HG03575 (cell line): ENCODE data around the gene VPS37B.
"Not testable (repeated sequence)": the region's sequence is repeated elsewhere in the genome, so short reads cannot be mapped to it uniquely, and the experiment has no call there.

ENCODE experiments used
- ATAC-seq: cut with Tn5 transposase; IDR thresholded peaks from one replicate; pipeline ENCODE4 v1.9.1; 2021; ENCODE audit not compliant: unreplicated experiment, insufficient number of reproducible peaks, low FRiP score; ENCODE audit errors: extremely low read depth

Gene VPS37B

DNA sequence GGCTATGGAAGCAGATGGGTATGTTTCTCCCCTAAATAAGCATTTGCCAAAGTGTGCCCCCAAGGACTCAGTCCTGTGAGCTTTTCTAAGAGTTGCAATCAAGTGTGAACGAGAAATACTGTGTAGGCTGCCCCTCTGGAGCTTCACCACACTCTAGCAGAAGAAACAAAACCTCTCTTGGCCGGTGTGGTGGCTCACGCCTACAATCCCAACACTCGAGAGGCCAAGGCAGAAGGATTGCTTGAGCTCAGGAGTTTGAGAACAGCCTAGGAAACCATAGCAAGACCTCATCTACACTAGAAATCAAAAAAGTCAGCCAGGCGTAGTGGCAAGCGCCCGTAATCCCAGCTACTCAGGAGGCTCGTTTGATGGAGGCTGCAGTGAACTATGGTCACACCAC is 9.8 kb downstream of the VPS37B start:
- no peak for ATAC-seq

GRCh38 chr12:122884860-122885259 is 11.1 kb downstream of the VPS37B start:
- no peak for ATAC-seq

GRCh38 chr12:122884091-122884826 is 11.7 kb downstream of the VPS37B start:
- ATAC-seq: no peak

DNA sequence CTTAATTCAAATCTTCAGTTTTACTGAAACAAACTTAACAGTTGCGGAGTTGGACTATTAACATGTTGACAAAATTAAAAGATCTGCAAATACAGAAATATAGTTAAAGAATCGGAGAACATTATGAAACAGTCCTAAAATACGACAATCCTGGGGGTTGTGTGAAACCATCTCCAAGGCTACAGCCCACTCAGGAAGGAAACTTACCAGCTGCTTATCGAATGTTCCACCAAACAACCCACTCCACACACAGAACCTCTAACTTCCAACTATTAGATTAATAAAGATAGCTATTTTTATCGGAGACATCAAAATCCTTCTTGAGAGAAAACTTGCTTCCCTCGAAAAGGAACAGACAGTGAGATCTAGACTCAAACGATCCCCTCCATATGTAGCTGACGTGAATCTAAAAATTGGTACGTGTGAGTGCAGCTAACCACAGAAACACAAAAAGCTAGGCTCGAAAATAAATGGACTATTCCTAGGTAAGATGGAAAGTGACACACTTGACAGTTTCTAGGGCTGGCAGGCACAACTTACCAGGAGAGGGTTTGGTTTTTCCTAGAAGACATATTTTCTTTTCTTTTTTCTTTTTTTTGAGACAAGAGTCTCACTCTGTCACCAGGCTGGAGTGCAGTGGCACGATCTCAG is 12.9 kb downstream of the VPS37B start:
- no peak for ATAC-seq

DNA sequence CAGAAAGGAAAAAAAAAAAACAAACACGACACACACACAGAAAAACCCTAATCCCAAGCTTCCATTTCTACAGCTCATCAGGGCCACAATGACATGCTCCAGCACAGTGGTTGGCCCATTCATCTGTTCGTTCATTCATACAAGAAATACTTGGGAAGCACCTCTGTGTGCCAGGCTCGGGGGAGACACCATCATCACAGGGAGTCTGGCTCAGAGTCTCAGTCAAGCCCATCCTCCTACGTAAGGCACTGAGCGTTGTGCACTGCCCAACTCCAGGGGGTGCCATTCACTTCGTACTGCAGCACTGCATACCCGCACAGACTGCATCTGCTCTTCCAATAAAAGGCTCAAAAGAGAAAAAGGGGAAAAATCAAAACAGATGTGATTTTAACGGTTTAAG is 15.3 kb downstream of the VPS37B start:
- ATAC-seq: no peak

DNA sequence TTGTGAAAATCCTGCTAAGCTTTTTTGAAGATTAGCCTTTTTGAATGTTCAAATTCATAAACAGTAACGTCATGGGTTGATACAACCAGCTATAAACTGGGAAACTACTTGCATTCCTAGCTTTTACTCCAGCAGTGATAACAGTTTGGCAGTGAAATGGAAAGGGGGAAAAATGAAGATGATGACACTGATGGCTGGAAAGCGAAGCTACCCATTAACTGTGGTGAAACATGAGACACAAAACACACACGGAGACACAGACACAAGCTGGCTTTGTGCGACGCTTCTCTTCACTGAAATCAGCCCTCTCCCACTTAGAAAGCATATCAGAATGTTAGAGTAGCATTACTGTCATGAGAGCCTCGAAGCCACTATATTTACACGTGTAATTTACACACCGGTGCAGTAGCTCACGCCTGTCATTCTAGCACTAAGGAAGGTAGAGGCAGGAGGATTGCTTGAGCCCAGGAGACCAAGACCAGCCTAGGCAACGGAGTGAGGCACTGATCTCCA is 15.7 kb downstream of the VPS37B start:
- no peak for ATAC-seq

- no peak for ATAC-seq
These were observed 16.9 kb downstream of the VPS37B start for GRCh38 chr12:122878780-122879612.

DNA sequence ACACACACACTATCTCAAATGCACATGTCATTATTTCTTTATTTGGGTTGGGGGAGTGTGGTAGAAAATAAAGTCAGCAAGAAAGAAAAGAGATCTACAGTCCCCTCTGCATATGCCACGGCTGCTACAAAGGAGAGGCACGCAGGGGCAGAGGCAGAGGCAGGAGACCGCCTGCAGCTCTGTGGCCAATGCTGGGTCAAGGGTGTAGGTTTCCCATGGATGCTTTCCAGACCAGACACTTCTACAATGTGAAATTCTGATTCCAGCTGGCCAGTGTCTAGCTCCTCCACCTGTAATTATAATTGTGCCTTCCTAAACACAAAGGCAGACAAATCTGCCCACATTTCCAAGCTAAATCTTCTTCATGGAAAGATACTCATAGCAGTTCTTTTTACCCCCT is 19.2 kb downstream of the VPS37B start:
- no peak for ATAC-seq

- not testable (repeated sequence) for ATAC-seq
These were observed 19.6 kb downstream of the VPS37B start for GRCh38 chr12:122876281-122876680.

GRCh38 chr12:122875590-122876220 is 20.2 kb downstream of the VPS37B start:
- ATAC-seq: no peak

DNA sequence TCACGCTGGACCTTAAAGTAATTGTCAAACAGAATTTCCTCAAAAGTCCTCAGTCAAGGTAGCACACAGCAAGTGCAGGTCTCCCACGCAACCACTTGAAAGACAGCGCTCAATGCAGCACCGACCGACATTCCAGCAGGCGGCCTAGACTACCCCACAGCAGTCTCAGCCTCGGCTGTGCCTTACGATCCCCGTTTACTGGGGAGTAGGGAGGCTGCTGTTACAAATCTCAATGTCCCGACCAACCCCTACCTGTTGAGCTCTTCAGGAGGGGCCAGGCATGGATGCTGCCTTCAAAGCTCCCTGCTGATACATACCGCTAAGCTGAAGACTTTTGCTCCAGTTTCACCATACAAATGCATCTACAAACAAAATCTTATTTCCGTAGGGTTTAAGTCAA is 21.8 kb downstream of the VPS37B start:
- ATAC-seq: no peak

GRCh38 chr12:122873540-122873939 is 22.4 kb downstream of the VPS37B start:
- ATAC-seq: no peak

- ATAC-seq: no peak
These were observed 23.0 kb downstream of the VPS37B start for GRCh38 chr12:122872815-122873361.

DNA sequence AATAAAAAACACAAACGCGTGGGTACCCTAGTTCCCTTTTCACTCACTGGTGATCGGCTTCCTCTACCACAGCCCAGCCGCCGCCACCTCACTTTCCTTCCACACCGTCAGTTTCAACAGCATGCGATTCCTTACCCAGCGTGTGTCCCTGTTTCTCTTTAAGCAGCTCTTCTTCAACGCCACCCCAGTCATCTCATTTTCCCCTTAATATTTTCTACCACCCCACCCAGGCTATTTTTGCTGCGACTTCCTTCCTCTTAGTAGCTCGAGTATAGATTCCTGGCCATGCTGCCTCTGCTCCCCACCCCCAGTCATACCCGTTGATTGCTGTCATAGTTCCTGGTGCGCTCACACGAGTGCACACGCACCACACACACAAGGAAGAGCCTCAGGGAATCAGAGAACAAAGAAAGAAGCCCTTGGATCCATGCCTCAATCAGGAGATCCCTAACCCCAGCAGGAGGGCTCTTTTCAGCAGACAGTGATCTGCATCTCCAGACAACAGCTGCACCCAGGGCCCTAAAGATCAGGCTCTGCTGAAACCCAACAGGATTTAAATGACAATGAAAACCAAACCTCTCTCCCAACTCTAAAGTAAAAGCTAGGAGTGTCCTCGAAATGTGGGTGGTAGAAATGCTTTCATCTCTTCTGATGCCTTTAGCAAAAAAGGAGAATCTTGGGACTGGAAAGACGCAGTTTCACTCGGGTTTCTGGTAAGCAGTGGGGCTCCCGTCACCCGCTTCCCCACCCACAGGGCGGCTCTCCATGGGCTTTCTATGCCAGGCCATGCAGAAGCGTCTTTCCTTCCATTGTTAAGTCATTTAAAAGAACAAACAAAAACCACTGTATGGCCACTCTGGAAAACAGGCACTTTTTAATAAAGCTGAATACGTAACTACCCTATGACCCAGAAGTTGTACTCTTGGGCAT is 23.8 kb downstream of the VPS37B start:
- no peak for ATAC-seq

GRCh38 chr12:122870867-122871664 is 24.9 kb downstream of the VPS37B start:
- no peak for ATAC-seq

- no peak for ATAC-seq
These were observed 25.6 kb downstream of the VPS37B start for GRCh38 chr12:122870163-122870842.
